ENCODE measurements around the gene FOXJ2.
"Not testable (repeated sequence)": the region's sequence is repeated elsewhere in the genome, so short reads cannot be mapped to it uniquely, and the experiment has no call there.

FOXJ2 gene

GRCh38 chr12:8071820-8072219 lies 39.3 kb downstream of the FOXJ2 start:
- DNase-seq = not testable (repeated sequence)

- DNase-seq = no peak
Measured at GRCh38 chr12:8075935-8076334, 43.4 kb downstream of the FOXJ2 start.

GRCh38 chr12:8076366-8076765 lies 43.9 kb downstream of the FOXJ2 start:
- no peak for DNase-seq

- no peak for DNase-seq
Measured at GRCh38 chr12:8077207-8077606, 44.7 kb downstream of the FOXJ2 start.

- DNase-seq = peak; percentile 78
Measured at GRCh38 chr12:8078398-8078797, 45.9 kb downstream of the FOXJ2 start.

- DNase-seq = no peak
Measured at GRCh38 chr12:8078916-8079315, 46.4 kb downstream of the FOXJ2 start.

GRCh38 chr12:8080120-8080519 lies 47.6 kb downstream of the FOXJ2 start:
- DNase-seq = no peak

GRCh38 chr12:8081251-8081920 lies 48.9 kb downstream of the FOXJ2 start:
- peak; percentile 46 for DNase-seq

GRCh38 chr12:8082808-8083100 lies 50.2 kb downstream of the FOXJ2 start:
- DNase-seq = no peak

- peak; percentile 33 for DNase-seq
Measured at GRCh38 chr12:8084351-8084750, 51.8 kb downstream of the FOXJ2 start.

GRCh38 chr12:8087666-8088065 lies 55.1 kb downstream of the FOXJ2 start:
- DNase-seq = no peak

- DNase-seq = peak; percentile 69
Measured at GRCh38 chr12:8088574-8088973, 56.1 kb downstream of the FOXJ2 start.

GRCh38 chr12:8089277-8089676 lies 56.8 kb downstream of the FOXJ2 start:
- DNase-seq = not testable (repeated sequence)

- DNase-seq = no peak
Measured at GRCh38 chr12:8089716-8090115, 57.2 kb downstream of the FOXJ2 start.

GRCh38 chr12:8093291-8093690 lies 60.8 kb downstream of the FOXJ2 start:
- DNase-seq = no peak

- DNase-seq = no peak
Measured at GRCh38 chr12:8096281-8096915, 63.9 kb downstream of the FOXJ2 start.

GRCh38 chr12:8099235-8099634 lies 66.7 kb downstream of the FOXJ2 start:
- no peak for DNase-seq
